Retinal pigment epithelial cell (primary cell): ENCODE results near the gene GRM8.

Experiments used
- DNase-seq: peaks from one replicate; pipeline ENCODE4 v3.0.0-alpha.2; 2010; ENCODE audit warnings: low read depth
- H3K4me3 ChIP-seq: 2 replicates; pipeline ENCODE4 v1.5.1; 2011; ENCODE audit warnings: mild to moderate bottlenecking, low read length, control low read depth, moderate library complexity
- TF ChIP-seq, protein P1 (sequence below): conservative IDR thresholded peaks from 2 replicates; pipeline ENCODE4 v1.5.1; 2011; ENCODE audit warnings: low read depth, low read length, control low read depth, inconsistent platforms

GRM8 gene

DNA sequence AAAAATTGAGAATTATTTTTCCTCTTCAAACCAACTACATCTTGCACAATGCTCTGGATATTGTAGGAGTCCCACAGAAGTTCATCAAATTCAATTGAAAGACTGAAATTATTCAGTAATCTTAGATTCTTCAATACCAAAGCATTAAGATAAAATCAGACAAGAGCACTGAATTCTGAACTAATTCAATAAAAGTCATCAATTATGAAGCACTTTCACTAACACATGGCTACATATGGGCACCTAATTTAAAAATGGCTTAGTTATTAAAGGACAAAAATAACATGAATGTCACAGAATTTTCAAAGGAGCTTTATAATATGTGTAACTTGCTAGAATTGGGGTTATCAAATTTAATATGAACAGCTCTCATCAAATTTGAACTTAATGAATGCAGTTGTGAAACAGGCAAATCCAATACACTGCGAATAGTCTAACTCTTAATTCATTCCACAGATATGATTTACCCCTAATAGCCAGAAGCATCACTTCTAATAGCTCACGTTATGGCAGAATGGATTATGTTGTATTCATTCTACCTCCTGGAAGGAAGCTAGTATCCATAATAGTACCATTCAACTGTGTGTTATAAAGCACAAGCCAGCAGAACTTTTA lies 116.8 kb downstream of the GRM8 start:
- TF ChIP-seq, protein P1, sequence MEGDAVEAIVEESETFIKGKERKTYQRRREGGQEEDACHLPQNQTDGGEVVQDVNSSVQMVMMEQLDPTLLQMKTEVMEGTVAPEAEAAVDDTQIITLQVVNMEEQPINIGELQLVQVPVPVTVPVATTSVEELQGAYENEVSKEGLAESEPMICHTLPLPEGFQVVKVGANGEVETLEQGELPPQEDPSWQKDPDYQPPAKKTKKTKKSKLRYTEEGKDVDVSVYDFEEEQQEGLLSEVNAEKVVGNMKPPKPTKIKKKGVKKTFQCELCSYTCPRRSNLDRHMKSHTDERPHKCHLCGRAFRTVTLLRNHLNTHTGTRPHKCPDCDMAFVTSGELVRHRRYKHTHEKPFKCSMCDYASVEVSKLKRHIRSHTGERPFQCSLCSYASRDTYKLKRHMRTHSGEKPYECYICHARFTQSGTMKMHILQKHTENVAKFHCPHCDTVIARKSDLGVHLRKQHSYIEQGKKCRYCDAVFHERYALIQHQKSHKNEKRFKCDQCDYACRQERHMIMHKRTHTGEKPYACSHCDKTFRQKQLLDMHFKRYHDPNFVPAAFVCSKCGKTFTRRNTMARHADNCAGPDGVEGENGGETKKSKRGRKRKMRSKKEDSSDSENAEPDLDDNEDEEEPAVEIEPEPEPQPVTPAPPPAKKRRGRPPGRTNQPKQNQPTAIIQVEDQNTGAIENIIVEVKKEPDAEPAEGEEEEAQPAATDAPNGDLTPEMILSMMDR = no peak
- no peak for DNase-seq
- no peak overlapping the region for H3K4me3 ChIP-seq

DNA sequence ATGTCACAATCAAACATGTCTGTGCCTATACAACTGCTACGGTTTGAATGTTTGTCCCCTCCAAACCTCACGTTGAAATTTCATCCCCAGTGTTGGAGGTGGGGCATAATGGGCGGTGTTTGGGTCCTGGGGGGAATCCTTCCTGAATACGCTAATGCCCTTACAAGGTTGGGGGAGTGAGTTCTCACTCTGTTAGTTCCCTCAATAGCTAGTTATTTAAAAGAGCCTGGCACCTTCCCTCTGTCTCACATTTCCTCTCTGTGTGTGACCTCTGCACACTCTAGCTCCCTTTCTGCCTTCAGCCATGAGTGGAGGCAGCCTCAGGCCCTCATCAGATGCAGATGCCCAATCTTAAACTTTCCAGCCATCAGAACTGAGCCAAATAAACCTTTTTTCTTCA lies 129.5 kb downstream of the GRM8 start:
- TF ChIP-seq, protein P1 = no peak
- DNase-seq = no peak
- no peak overlapping the region for H3K4me3 ChIP-seq

DNA sequence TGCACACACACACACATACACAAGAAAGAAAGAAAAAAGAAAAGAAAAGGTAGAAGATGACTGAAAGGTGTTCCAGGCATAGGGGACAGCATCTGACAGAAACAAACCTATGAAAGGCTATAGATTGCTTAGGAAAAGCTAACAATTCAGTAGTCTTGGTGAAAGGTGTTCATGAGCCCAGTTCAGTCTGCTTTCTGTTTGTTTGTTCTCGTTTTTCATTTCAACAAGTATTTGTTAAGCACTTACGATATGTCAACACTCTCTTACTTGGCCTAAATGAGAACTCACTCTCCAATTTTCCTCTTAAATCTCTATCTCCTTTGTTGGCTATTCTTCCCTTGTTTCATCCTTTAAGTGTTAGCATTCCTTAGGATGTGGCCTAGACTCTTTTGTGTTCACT lies 133.2 kb downstream of the GRM8 start:
- TF ChIP-seq, protein P1 = no peak
- H3K4me3 ChIP-seq = no peak overlapping the region
- DNase-seq = no peak

DNA sequence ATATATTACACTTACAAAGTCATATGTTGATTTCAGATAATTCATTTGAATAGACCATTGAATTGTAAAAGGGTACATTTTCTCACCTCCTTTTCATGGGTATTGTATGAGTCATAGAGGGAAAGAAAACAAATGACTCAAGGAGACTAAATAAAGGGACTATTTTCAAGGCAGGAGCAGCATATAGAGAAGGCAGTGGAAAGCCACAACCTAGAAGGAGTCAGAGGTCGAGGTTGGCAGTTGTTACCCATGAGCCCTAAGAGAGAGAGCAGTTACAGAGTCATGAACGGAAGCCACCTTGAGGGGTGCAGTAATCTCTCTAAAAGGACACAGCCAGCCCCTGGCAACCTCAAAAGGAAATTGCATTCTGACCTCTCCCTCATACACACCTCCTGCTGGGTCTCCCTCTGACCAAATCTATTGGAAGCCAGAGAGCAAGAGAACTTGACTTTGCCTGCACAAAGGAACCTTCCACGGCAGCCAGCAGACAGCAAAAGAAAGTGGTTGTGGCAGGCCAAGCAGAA lies 137.9 kb downstream of the GRM8 start:
- DNase-seq = no peak
- TF ChIP-seq, protein P1 = no peak
- no peak overlapping the region for H3K4me3 ChIP-seq

DNA sequence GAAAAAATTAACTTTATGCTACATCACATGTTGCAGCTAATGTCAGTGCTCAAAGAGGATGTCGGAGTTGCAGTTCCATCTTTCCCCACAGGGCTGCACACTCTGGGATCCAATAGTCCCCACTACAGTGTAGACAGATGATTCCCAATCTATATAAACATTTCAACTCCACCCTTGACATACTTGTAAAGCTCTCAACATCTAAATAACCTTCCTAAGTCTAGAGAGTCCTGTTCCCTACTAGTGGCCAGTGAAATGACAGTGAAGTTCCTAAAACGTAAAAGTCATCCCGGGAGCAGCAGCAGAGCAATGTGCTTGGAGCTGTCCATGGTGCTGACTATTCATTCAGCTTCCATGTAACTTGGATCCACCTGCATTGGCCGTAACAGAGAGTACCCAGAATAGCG lies 145.1 kb downstream of the GRM8 start:
- peak; percentile 25 for DNase-seq
- H3K4me3 ChIP-seq = no peak overlapping the region
- TF ChIP-seq, protein P1 = peak; percentile 66

DNA sequence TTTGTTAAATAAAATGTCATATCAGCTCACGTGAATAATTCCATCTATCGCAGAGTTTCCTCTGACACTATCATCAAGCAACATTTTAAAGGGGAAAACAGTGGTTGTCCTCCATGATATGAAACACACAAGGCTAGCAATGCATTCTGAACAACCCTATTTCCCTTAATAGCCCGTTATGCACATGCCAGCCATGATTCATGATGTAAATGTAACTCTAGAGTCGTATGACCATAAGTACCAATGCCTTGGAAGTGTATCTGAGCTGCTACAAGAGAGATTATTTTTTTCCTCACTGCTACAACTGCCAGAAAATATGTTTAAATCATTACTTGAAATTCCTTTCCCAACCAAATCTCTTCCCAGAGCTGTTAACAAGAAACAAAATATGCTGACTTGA lies 159.4 kb downstream of the GRM8 start:
- TF ChIP-seq, protein P1 = no peak
- H3K4me3 ChIP-seq = no peak overlapping the region
- DNase-seq = no peak

DNA sequence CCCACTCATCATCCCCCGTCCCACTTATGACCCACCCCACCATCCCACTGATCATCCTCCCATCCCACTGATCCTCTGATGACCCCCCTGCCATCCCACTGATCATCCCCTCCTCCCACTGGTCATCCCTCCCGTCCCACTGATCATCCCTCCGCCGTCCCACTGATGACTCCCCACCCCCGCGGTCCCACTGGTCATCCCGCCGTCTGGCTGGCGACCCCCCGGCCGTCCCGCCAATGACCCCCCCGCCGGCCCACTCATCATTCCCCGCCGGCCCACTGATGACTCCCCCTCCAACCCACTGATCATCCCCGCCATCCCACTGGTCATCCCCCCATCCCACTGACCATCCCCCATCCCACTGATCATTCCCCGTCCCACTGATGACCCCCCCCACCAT lies 161.1 kb downstream of the GRM8 start:
- H3K4me3 ChIP-seq = no peak overlapping the region
- no peak for DNase-seq
- TF ChIP-seq, protein P1 = no peak
